ENCODE measurements around the gene HNRNPDL. TPM values are rescaled to one million over a fixed set of nuclear protein-coding genes. Genes with fewer than 3 reads are reported as not detected.

Gene HNRNPDL
- total RNA-seq, 4 donors from 2014 or later: 135 to 227 (median 154) TPM

GRCh38 chr4:82447886-82448285, 17.6 kb upstream of the HNRNPDL start:
- no peaks in the 10 kb centered on the region for H3K9me3 ChIP-seq
- intact Hi-C loops (cut with DNase I): no loop called here
- WGBS: 100% methylated on average over 1 of the region's 1 CpG
- H3K36me3 ChIP-seq: peaks cover 16 to 50% (median 36%) of the 10 kb centered on the region in 4 donors
- H3K4me1 ChIP-seq: no peaks in the 10 kb centered on the region
- TF ChIP-seq POLR2AphosphoS5 (IDR thresholded peaks at IDR 0.05): no peak
- TF ChIP-seq POLR2A (IDR thresholded peaks at IDR 0.05; ENCODE audit: low read depth): no peak
- TF ChIP-seq EP300 (IDR thresholded peaks at IDR 0.05): no peak
- no peak for TF ChIP-seq CTCF (IDR thresholded peaks at IDR 0.05)
- no peak overlapping the region for H3K27ac ChIP-seq (replicated peaks in 1 of 4)
- H3K4me3 ChIP-seq: no peak overlapping the region
- H3K27me3 ChIP-seq: no peaks in the 10 kb centered on the region
- no peak for DNase-seq (ENCODE audit: extremely low spot score)

- Histone ChIP-seq H3K9me3 (no peaks in the 10 kb centered on the region), H3K4me1 (peaks cover 0 to 10% (median 3%) of the 10 kb centered on the region in 4 donors), H3K4me3 (no peak overlapping the region), H3K27me3 (no peaks in the 10 kb centered on the region), H3K27ac (replicated peaks in 1 of 4) (no peak overlapping the region), H3K36me3 (peaks cover 0 to 5% (median 0%) of the 10 kb centered on the region in 4 donors)
- 97% methylated on average over 2 of the region's 2 CpGs for WGBS
- TF ChIP-seq EP300 (IDR thresholded peaks at IDR 0.05) (no peak), CTCF (IDR thresholded peaks at IDR 0.05) (no peak), POLR2A (IDR thresholded peaks at IDR 0.05; ENCODE audit: low read depth) (no peak), POLR2AphosphoS5 (IDR thresholded peaks at IDR 0.05) (no peak)
- no peak for DNase-seq (ENCODE audit: extremely low spot score)
- intact Hi-C loops (cut with DNase I): no loop called here
Measured at GRCh38 chr4:82439088-82439487, 8.8 kb upstream of the HNRNPDL start.

- no peak for DNase-seq (ENCODE audit: extremely low spot score)
- Histone ChIP-seq H3K4me1 (peaks cover 0 to 17% (median 10%) of the 10 kb centered on the region in 4 donors), H3K36me3 (peaks cover 0 to 5% (median 0%) of the 10 kb centered on the region in 4 donors), H3K27ac (replicated peaks in 1 of 4) (no peak overlapping the region), H3K27me3 (no peaks in the 10 kb centered on the region), H3K9me3 (no peaks in the 10 kb centered on the region), H3K4me3 (no peak overlapping the region)
- TF ChIP-seq CTCF (IDR thresholded peaks at IDR 0.05): no peak
- no peak for TF ChIP-seq EP300 (IDR thresholded peaks at IDR 0.05)
- no peak for TF ChIP-seq POLR2AphosphoS5 (IDR thresholded peaks at IDR 0.05)
- TF ChIP-seq POLR2A (IDR thresholded peaks at IDR 0.05; ENCODE audit: low read depth): no peak
- intact Hi-C loops (cut with DNase I): no loop called here
- 88% methylated on average over 4 of the region's 4 CpGs for WGBS
Measured at GRCh38 chr4:82437285-82438005, 7.2 kb upstream of the HNRNPDL start.

GRCh38 chr4:82436780-82437179, 6.5 kb upstream of the HNRNPDL start:
- no peak for TF ChIP-seq POLR2A (IDR thresholded peaks at IDR 0.05; ENCODE audit: low read depth)
- TF ChIP-seq POLR2AphosphoS5 (IDR thresholded peaks at IDR 0.05): no peak
- no peak for TF ChIP-seq EP300 (IDR thresholded peaks at IDR 0.05)
- no peak for TF ChIP-seq CTCF (IDR thresholded peaks at IDR 0.05)
- no peak for DNase-seq (ENCODE audit: extremely low spot score)
- Histone ChIP-seq H3K27ac (replicated peaks in 1 of 4) (no peak overlapping the region), H3K27me3 (no peaks in the 10 kb centered on the region), H3K4me3 (no peak overlapping the region), H3K36me3 (peaks cover 0 to 5% (median 0%) of the 10 kb centered on the region in 4 donors), H3K4me1 (peaks cover 0 to 23% (median 17%) of the 10 kb centered on the region in 4 donors), H3K9me3 (no peaks in the 10 kb centered on the region)
- 91% methylated on average over 4 of the region's 4 CpGs for WGBS
- intact Hi-C loops (cut with DNase I): no loop called here

Measured in esophagus muscularis mucosa (tissue), 4 donors.